Stimulated activated CD4-positive, alpha-beta T cell treated with anti-CD3 and anti-CD28 coated beads, TNF-alpha, amount 100 ng/mL, for 4 hours (primary cell): ENCODE data around the gene GDPD5.

Experiments used
- DNase-seq, 3 experiments: peaks; one replicate each; pipeline ENCODE4 v3.0.0-alpha.2; 2020; ENCODE audit warnings: low read depth in 3 of 3

GDPD5 gene

GRCh38 chr11:75471176-75471973, 54.4 kb downstream of the GDPD5 start:
- DNase-seq = no peak

GRCh38 chr11:75470476-75471080, 55.2 kb downstream of the GDPD5 start:
- no peak for DNase-seq

GRCh38 chr11:75469785-75470405, 55.8 kb downstream of the GDPD5 start:
- DNase-seq = no peak

DNA sequence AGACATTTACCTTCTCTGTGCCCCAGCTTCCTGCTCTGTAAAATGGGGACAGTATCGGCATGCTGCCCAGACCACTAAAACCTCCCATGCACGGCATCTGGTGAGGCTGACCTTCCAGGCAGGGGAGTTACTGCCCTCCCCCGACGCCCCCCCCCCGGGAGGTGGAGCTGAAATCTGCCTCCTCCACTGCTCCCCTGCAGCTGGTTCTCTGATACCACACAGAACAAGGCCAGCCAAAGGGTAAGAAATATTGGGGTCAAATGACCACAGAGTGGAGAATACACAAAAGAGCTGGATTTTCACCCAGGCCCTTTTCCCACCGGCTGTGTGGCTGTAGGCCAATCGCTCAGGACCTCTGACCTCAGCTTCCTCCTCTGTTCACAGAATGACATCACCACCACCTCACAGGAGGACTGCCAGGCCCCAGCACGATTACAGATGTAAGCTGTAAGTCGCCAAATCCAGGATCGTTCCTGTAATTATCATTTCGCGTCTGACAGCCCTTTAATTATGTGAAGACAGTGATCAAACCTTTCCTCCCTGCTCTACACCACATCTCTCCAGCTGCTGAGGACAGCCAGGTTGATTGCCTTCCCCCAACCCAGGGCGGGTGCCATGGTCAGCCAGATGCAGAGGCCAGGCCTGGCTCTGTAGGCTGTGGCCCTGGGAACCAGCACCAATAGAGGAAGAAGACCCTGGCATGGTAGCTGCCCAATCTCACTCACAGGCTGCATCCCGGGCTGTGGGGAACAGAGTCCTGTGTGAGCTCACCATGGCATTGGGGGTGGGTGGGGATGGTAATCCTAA, 57.0 kb downstream of the GDPD5 start:
- DNase-seq = no peak

- DNase-seq = no peak
Measured at GRCh38 chr11:75467881-75468280, 57.9 kb downstream of the GDPD5 start.

GRCh38 chr11:75467311-75467710, 58.4 kb downstream of the GDPD5 start:
- DNase-seq = no peak

DNA sequence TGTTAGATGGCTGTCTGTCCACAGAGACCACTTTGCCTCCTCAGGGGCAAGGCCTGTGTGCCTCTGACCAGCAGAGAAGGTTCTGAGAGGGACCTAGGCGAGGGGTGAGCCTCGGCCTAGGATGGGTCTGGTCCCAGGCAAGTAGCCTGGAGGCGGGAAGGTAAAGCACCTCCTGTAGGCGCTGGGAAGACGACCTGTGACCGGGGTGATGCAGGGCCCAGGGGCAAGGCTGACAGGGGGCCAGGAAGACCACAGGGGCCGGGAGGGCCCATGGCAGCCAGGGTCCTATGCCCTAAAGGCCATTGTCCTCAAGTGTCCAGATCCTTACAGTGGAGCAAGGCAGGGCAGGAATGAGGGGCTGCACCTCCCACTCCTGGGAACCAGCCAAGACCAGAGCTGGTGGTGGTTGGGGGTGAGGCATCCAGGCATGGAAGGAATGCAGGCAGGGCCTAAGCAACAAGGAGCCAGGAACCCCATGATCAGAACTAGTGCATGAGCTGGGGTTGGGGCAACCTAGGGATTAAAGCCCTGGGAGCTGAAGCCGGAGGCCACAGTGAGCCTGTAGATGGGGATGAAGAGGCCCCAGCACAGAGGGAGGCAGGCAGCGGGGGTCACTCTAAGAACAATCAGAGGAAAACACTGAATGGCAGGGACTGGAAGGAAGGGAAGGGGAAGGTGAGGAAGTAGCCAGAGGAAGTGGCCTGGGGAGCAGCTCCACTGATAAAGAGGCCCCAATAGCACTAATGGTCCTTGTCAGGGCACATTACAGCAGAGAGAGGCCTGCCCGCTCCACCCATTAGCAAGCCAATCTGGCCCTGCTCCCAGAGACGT, 59.8 kb downstream of the GDPD5 start:
- no peak for DNase-seq

- DNase-seq = no peak
Measured at GRCh38 chr11:75463106-75463774, 62.5 kb downstream of the GDPD5 start.

GRCh38 chr11:75462117-75462653, 63.6 kb downstream of the GDPD5 start:
- DNase-seq = no peak

- no peak for DNase-seq
Measured at GRCh38 chr11:75461151-75461550, 64.6 kb downstream of the GDPD5 start.

GRCh38 chr11:75456596-75457183, 69.1 kb downstream of the GDPD5 start:
- no peak for DNase-seq

DNA sequence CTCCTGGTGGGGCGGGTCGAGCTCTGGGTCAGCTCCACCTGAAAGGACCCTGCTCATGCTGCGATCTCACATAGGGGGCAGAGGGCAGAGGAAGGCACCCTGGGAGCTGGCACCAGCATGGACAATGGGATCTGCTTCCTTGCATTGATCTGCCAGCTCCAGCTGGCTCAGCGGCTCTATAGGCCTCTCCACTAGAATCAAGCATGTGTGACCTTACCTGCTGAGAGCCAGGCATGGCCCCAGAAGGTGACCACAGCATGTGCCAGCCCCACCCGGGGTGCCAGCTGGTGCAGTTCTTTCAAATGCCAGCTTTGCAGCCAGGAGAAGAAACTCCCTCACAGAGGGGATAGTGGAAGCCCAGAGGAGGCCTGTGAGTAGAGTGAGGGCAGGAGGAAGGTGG, 70.8 kb downstream of the GDPD5 start:
- DNase-seq = no peak

DNA sequence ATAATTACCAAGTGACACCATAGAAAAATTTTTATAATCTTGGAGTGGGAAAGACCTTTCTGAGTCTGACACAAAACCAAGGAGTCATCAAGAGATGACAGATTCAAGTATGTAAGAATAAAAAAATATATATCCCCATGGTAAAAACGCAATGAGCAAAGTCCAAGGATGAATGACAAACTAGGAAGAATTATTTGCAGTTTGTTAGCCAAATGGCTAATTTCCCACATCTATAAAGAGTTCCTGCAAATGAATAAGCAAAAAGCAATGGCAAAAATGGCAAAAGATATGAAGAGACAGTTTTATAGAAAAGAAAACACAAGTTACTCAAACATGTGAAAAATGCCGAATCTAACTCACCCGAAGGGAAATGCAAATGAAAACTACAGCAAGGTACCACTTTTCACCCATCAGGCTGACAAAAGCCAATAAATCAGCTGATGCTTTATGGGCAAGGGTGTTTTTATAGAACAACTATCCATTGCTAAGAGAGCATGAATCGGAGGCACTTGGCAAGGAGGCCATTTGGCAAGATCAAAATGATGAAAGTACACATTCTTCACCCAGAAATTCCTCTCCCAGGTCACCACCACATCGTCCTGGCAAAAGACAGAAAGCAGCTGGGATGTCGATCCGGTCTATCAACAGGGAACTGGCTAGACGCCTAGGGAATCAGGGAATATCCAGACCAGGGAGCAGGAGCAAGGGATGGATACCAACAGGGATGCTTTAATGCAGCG, 71.7 kb downstream of the GDPD5 start:
- DNase-seq = no peak

DNA sequence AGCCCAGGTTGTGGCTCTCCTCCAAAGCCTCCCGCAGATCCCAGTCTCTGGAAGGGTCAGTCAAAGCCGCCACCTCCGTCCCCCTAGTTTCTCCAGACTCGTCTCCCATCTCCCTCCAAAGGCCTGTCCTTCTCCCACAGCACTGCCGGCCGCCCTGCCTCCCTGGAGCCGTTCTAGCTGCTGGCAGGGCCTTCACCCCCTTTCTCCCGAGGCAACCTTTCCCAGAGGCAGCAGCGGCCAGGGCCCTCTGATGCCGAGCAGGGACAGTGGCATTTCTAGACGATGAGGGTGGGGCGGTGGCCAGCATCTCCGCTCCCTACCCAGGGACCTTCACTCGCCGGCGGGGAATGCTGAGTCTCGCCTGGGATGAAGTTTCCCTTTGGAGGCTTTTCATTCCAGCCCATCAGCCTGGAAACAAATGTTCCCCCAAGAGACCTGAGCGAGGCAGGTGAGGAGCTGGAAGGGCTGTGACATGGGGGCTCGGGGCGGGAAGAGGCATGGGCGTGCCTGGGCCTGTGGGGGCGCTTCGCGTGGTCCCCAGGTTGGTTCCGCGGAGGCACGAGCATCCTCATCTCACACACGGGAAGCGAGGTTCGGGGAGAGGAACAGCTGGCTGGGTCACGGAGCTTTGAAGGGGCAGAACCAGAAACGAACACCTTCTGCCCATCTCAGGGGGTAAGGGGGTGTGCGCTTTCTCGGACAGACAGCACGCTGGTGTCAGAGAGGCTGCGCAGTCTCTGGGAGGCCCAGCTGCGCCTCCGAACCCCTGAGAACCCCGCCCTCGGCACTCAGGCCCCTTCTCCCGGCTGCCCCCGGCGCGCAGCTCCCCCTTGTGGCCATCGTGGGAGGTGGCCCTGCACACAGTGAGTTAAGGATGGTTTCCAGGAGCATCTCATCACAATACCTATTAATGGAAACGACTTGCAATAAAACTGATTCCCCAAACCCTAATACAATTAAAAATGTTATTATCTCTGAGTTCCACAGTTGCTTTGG, 74.6 kb downstream of the GDPD5 start:
- no peak for DNase-seq

- no peak for DNase-seq
Measured at GRCh38 chr11:75450236-75450635, 75.5 kb downstream of the GDPD5 start.

DNA sequence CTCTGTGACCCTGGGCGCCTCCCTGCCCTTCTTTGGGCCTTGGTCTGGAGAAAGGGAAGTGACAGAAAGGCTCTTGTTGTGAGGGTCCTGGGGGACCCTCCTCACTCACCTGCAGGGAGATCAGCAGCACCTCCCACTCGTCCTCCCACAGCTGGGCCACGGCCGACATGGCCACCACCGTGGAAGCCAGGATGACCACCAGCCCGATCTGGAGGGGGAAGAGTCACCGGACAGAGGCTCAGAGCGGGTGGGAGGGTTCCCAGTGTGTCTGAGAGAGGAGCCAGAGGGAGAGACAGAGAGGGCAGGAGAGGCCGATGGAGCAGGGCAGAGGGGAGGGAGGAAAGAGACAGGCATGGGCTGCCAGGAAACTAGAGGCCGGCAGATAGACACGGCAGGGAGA, 76.0 kb downstream of the GDPD5 start:
- DNase-seq = no peak

DNA sequence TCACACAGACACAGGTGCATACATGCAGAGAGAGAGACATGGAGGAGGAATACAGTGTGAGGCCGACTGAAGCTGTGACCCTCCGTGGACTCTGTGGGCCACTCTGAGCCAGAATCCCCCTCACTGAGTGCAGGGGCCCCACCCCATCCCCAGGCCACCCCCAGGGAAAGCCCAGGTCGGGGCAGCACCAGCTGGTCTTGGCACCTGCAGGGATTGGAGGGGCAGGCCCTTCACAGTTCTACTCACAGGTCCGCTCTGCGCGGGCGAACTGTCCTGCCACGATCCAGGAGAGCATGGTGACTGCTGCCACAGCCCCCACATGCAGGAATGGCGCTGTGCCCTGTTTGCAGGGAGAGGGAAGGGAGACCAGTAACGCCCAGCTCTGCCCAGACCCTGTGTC, 76.5 kb downstream of the GDPD5 start:
- no peak for DNase-seq

GRCh38 chr11:75447415-75447814, 78.3 kb downstream of the GDPD5 start:
- no peak for DNase-seq
